ENCODE data around the gene ZNF414.

ZNF414 gene

GRCh38 chr19:8489561-8490394 lies 24.2 kb downstream of the ZNF414 start:
- DNase-seq = no peak

- no peak for DNase-seq
Observed at GRCh38 chr19:8488365-8488764, 25.6 kb downstream of the ZNF414 start.

- DNase-seq = no peak
Observed at GRCh38 chr19:8487137-8487851, 26.7 kb downstream of the ZNF414 start.

- no peak for DNase-seq
Observed at GRCh38 chr19:8486661-8487136, 27.3 kb downstream of the ZNF414 start.

- no peak for DNase-seq
Observed at GRCh38 chr19:8485561-8486371, 28.2 kb downstream of the ZNF414 start.

GRCh38 chr19:8484331-8484894 lies 29.6 kb downstream of the ZNF414 start:
- no peak for DNase-seq

- DNase-seq = no peak
Observed at GRCh38 chr19:8483165-8483564, 30.8 kb downstream of the ZNF414 start.

GRCh38 chr19:8482696-8483095 lies 31.3 kb downstream of the ZNF414 start:
- no peak for DNase-seq

GRCh38 chr19:8481616-8482015 lies 32.4 kb downstream of the ZNF414 start:
- DNase-seq = no peak

- no peak for DNase-seq
Observed at GRCh38 chr19:8481201-8481600, 32.8 kb downstream of the ZNF414 start.

GRCh38 chr19:8478598-8478997 lies 35.4 kb downstream of the ZNF414 start:
- DNase-seq = no peak

GRCh38 chr19:8477889-8478288 lies 36.1 kb downstream of the ZNF414 start:
- DNase-seq = no peak

GRCh38 chr19:8476524-8476923 lies 37.4 kb downstream of the ZNF414 start:
- DNase-seq = no peak

GRCh38 chr19:8475005-8475404 lies 39.0 kb downstream of the ZNF414 start:
- DNase-seq = no peak

- no peak for DNase-seq
Observed at GRCh38 chr19:8473648-8474476, 40.1 kb downstream of the ZNF414 start.

GRCh38 chr19:8469613-8470368 lies 44.2 kb downstream of the ZNF414 start:
- no peak for DNase-seq

GRCh38 chr19:8468761-8469373 lies 45.1 kb downstream of the ZNF414 start:
- DNase-seq = no peak

- DNase-seq = no peak
Observed at GRCh38 chr19:8468124-8468523, 45.8 kb downstream of the ZNF414 start.

- DNase-seq = no peak
Observed at GRCh38 chr19:8466018-8466417, 47.9 kb downstream of the ZNF414 start.

GRCh38 chr19:8463365-8463764 lies 50.6 kb downstream of the ZNF414 start:
- DNase-seq = no peak

- no peak for DNase-seq
Observed at GRCh38 chr19:8462571-8462970, 51.4 kb downstream of the ZNF414 start.
